ENCODE results near the gene MYH9.

Gene MYH9

DNA sequence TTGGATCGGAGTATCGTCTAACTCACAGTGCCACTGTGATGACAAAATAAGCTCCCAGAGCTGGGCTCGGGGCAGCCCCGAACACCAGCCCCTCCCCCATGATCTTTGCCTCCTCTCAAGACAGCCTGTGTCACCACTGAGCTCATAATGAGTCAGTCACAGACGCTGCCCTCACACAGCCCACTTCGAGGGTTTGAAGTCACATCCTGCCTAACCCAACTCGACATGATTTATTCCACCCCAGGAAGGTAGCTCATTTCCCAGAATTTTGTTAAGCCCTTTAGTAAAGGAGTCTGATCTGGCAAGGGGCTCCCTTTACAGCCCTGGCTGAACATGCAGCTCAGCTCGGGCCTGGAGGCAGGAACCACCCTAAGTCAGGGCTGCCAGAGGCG lies 22.8 kb downstream of the MYH9 start:
- Histone ChIP-seq H4K20me1 (ENCODE audit: low read depth, low read length) (peaks cover 6% of the 10 kb centered on the region; the same call in 1 of the 2 replicates), H3K9me3 (ENCODE audit: insufficient read depth, low read length) (no peaks in the 10 kb centered on the region), H3K9ac (ENCODE audit: low read length) (no peak overlapping the region), H3K79me2 (ENCODE audit: insufficient read depth, low read length) (peaks cover 99% of the 10 kb centered on the region), H3K27me3 (ENCODE audit: low read length) (no peaks in the 10 kb centered on the region), H3K36me3 (ENCODE audit: low read length) (no peaks in the 10 kb centered on the region), H3K27ac (ENCODE audit: low read depth, low read length) (no peak overlapping the region), H3F3A (ENCODE audit: insufficient read depth) (no peaks in the 10 kb centered on the region), H2AFZ (ENCODE audit: low read depth, low read length, severe bottlenecking) (no peak overlapping the region), H3K9me2 (replicated peaks; ENCODE audit: insufficient read depth, low read length) (no peaks in the 10 kb centered on the region), H3K4me2 (ENCODE audit: low read depth, low read length, poor library complexity, severe bottlenecking) (no peak overlapping the region), H3K4me3 (ENCODE audit: insufficient read depth, low read length, poor library complexity, severe bottlenecking) (no peak overlapping the region)
- no peak for TF ChIP-seq EZH2phosphoT487 (conservative IDR thresholded peaks at IDR 0.05; ENCODE audit: low read length)
- TF ChIP-seq, protein P1, sequence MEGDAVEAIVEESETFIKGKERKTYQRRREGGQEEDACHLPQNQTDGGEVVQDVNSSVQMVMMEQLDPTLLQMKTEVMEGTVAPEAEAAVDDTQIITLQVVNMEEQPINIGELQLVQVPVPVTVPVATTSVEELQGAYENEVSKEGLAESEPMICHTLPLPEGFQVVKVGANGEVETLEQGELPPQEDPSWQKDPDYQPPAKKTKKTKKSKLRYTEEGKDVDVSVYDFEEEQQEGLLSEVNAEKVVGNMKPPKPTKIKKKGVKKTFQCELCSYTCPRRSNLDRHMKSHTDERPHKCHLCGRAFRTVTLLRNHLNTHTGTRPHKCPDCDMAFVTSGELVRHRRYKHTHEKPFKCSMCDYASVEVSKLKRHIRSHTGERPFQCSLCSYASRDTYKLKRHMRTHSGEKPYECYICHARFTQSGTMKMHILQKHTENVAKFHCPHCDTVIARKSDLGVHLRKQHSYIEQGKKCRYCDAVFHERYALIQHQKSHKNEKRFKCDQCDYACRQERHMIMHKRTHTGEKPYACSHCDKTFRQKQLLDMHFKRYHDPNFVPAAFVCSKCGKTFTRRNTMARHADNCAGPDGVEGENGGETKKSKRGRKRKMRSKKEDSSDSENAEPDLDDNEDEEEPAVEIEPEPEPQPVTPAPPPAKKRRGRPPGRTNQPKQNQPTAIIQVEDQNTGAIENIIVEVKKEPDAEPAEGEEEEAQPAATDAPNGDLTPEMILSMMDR (IDR thresholded peaks at IDR 0.05; ENCODE audit: insufficient read depth, low read length, poor library complexity, severe bottlenecking), result no peak

DNA sequence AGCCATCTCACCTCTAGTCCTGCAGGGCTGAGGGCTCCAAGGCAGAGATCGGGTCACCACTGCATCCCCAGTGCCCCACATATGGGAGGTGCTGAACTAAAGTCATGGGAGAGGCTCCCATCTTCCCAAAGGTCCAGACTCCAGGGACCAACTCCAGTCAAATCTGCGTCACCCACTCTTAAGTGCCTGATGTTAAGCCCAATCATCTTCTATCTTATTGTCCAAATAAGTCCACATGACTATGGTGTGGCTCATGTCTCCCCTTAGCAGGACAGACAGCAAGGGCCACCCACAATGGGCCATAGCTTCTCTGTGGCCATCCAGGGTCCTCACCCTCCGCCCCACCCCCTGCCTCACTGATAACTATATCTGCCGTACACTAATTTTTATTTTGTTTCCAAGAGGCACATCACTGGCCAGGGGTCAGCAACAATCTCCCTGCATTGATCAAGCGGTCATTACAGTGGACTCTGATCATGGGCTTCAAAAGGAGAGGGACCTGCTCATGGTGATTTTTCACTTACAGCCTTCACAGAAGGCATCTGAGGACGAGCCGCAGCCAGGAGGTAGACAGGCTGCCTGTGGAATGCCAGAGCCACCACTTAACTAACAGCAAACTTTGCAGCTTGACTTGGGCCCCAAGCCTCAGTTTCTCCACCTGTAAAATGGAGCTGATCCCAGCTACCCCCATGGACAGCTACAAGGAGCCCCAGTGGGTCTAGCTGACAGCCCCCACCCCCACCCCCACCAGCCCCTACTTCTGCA lies 23.3 kb downstream of the MYH9 start:
- Histone ChIP-seq H3K9me3 (ENCODE audit: insufficient read depth, low read length) (no peaks in the 10 kb centered on the region), H3K36me3 (ENCODE audit: low read length) (no peaks in the 10 kb centered on the region), H3F3A (ENCODE audit: insufficient read depth) (0 out of 2 replicates have a peak, but pooled peaks cover 2% of the 10 kb centered on the region), H3K9ac (ENCODE audit: low read length) (no peak overlapping the region), H4K20me1 (ENCODE audit: low read depth, low read length) (peaks cover 9% of the 10 kb centered on the region; the same call in 1 of the 2 replicates), H3K4me3 (ENCODE audit: insufficient read depth, low read length, poor library complexity, severe bottlenecking) (no peak overlapping the region), H3K27ac (ENCODE audit: low read depth, low read length) (no peak overlapping the region), H3K79me2 (ENCODE audit: insufficient read depth, low read length) (peaks cover 98% of the 10 kb centered on the region), H2AFZ (ENCODE audit: low read depth, low read length, severe bottlenecking) (no peak overlapping the region), H3K9me2 (replicated peaks; ENCODE audit: insufficient read depth, low read length) (no peaks in the 10 kb centered on the region), H3K4me2 (ENCODE audit: low read depth, low read length, poor library complexity, severe bottlenecking) (no peak overlapping the region), H3K27me3 (ENCODE audit: low read length) (no peaks in the 10 kb centered on the region)
- TF ChIP-seq, protein P1 (IDR thresholded peaks at IDR 0.05; ENCODE audit: insufficient read depth, low read length, poor library complexity, severe bottlenecking), result no peak
- no peak for TF ChIP-seq EZH2phosphoT487 (conservative IDR thresholded peaks at IDR 0.05; ENCODE audit: low read length)

DNA sequence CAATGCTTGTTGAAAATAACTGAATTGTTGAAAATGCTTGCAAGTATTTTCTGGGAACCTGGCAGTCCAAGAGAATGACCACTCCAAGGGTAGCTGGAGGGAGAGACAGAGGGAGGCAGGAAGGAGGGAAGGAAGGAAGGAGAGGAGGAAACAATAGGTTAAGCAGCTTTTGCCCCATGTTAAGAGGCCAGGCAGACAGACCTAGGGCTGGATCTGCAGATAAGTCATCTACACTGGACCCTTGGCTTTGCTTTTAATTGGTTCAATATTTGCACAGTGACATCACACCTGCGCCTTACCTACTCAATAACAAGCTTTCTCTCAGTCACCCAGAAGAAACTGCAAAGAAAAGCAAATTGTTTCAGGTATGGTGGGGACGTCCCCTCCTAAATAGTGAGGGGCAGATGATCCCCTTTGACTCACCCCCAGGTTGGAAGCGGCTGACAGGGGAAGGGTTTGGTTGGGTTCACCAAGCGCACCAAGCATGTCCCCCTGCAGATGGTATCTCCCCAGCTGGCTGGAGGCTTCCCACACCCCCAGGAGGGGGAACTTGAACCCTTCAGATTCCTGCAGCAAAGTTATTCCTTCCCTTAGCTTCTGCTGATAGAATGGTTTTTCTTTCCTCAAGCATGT lies 24.3 kb downstream of the MYH9 start:
- H3K9me3 ChIP-seq (ENCODE audit: insufficient read depth, low read length), result no peaks in the 10 kb centered on the region
- H2AFZ ChIP-seq (ENCODE audit: low read depth, low read length, severe bottlenecking), result no peak overlapping the region
- TF ChIP-seq, protein P1 (IDR thresholded peaks at IDR 0.05; ENCODE audit: insufficient read depth, low read length, poor library complexity, severe bottlenecking), result no peak
- TF ChIP-seq EZH2phosphoT487 (conservative IDR thresholded peaks at IDR 0.05; ENCODE audit: low read length), result no peak
- peaks cover 10% of the 10 kb centered on the region; the same call in 1 of the 2 replicates for H4K20me1 ChIP-seq (ENCODE audit: low read depth, low read length)
- peaks cover 98% of the 10 kb centered on the region for H3K79me2 ChIP-seq (ENCODE audit: insufficient read depth, low read length)
- 0 out of 2 replicates have a peak, but pooled peaks cover 3% of the 10 kb centered on the region for H3F3A ChIP-seq (ENCODE audit: insufficient read depth)
- H3K9me2 ChIP-seq (replicated peaks; ENCODE audit: insufficient read depth, low read length), result no peaks in the 10 kb centered on the region
- H3K4me2 ChIP-seq (ENCODE audit: low read depth, low read length, poor library complexity, severe bottlenecking), result no peak overlapping the region
- no peak overlapping the region for H3K9ac ChIP-seq (ENCODE audit: low read length)
- H3K36me3 ChIP-seq (ENCODE audit: low read length), result no peaks in the 10 kb centered on the region
- no peak overlapping the region for H3K27ac ChIP-seq (ENCODE audit: low read depth, low read length)
- H3K4me3 ChIP-seq (ENCODE audit: insufficient read depth, low read length, poor library complexity, severe bottlenecking), result no peak overlapping the region
- no peaks in the 10 kb centered on the region for H3K27me3 ChIP-seq (ENCODE audit: low read length)

All from SU-DHL-6 (cell line).